Adrenal gland (tissue), 5 donors: ENCODE data around the gene MEGF11.

Source experiments
- CTCF ChIP-seq, 6 experiments: fragments of 450-650 bp in 4 of 6; fragments of 200-600 bp in 2 of 6; sonication (generic) in 1 of 6; IDR thresholded peaks; 1 replicate in 5 of 6; 2 replicates in 1 of 6; pipeline versions ENCODE4 v1.5.1 to v1.8.0; 2016 to 2021; ENCODE audit warnings: antibody characterized with exemption in 6 of 6, mild to moderate bottlenecking in 2 of 6, moderate library complexity in 1 of 6
- POLR2A ChIP-seq, 2 donors: fragments of 450-650 bp; IDR thresholded peaks; one replicate each; pipeline ENCODE4 v1.6.1; 2017; ENCODE audit warnings: antibody characterized with exemption in 2 of 2, mild to moderate bottlenecking in 2 of 2, moderate library complexity in 1 of 2
- donor health status: DM: no; HTN: no; CAD: no.

GRCh38 chr15:66224946-66225345, 28.6 kb downstream of the MEGF11 start:
- no peak for TF ChIP-seq CTCF (IDR thresholded peaks at IDR 0.05)
- TF ChIP-seq POLR2A (IDR thresholded peaks at IDR 0.05) = no peak
